Activated CD8-positive, alpha-beta T cell treated with anti-CD3 and anti-CD28 coated beads for 36 hours (primary cell): Measurements from ENCODE around the gene NHSL1. TPM values are rescaled to one million over a fixed set of nuclear protein-coding genes. Genes with fewer than 3 reads are reported as not detected.

Experiments
- ATAC-seq: fragments of 200-7000 bp; cut with Tn5 transposase; one replicate; pipeline ENCODE4 v1.10.0; 2021; ENCODE audit warnings: mild to moderate bottlenecking, moderate library complexity
- CTCF ChIA-PET: fragments of 350-600 bp; sonication (Branson Sonifier 250); formaldehyde crosslinking; loops from one replicate; lab custom pipeline; 2021; ENCODE audit warnings: antibody characterized with exemption; lab: Charles Lee
- POLR2A ChIA-PET: fragments of 350-600 bp; sonication (Branson Sonifier 250); formaldehyde crosslinking; loops from one replicate; lab custom pipeline; 2021; ENCODE audit warnings: antibody characterized with exemption; lab: Charles Lee
- DNase-seq: peaks from one replicate; pipeline ENCODE4 v3.0.0-alpha.2; 2020
- H3K27ac Mint-ChIP-seq: one replicate; pipeline ENCODE4 v1.8.0; 2021; ENCODE audit warnings: mild to moderate bottlenecking, mixed read lengths
- H3K27me3 Mint-ChIP-seq: one replicate; pipeline ENCODE4 v1.8.0; 2021; ENCODE audit warnings: mixed read lengths
- H3K36me3 Mint-ChIP-seq: one replicate; pipeline ENCODE4 v1.8.0; 2021; ENCODE audit warnings: low read depth, mixed read lengths
- H3K4me1 Mint-ChIP-seq: one replicate; pipeline ENCODE4 v1.8.0; 2021; ENCODE audit warnings: low read depth, mixed read lengths
- H3K4me3 Mint-ChIP-seq: one replicate; pipeline ENCODE4 v1.8.0; 2021; ENCODE audit warnings: mild to moderate bottlenecking, moderate library complexity, mixed read lengths
- H3K9me3 Mint-ChIP-seq: one replicate; pipeline ENCODE4 v1.8.0; 2021; ENCODE audit warnings: mixed read lengths
- intact Hi-C: fragments of 100-400 bp; cut with micrococcal nuclease; formaldehyde crosslinking; loops from one replicate; pipeline ENCODE4 v1.10.0; 2022
- total RNA-seq, 2 experiments: library from RNA; stranded (reverse); gene quantifications; one replicate each; pipeline ENCODE4 v1.2.3, GENCODE V29; 2021
- TF ChIP-seq, protein P1 (sequence below): fragments of 200-600 bp; IDR thresholded peaks from one replicate; pipeline ENCODE4 v1.8.0; 2022; ENCODE audit warnings: antibody characterized with exemption, mild to moderate bottlenecking

The NHSL1 gene
- total RNA-seq, 2 experiments from 2014 or later: 0.18 to 0.49 TPM

DNA sequence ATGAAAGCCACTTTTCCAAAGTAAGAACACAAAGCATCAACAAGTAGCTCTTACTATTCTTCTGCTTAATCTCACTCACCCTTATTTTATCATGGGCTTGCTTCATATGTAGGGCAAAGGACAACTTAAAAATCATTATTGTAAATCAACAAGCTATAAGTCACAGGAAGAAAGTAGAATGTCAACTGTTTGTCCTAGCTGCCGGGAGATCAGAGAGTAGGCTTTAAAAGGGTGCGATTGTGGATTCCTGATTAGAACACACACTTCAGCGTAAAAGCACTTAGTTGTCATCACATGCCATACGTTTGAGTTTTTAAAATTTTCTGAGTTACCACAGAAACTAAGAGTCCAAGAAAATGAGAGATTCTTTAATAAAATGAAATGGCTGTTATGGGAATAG is 44.4 kb upstream of the NHSL1 start:
- ChIA-PET CTCF (interaction anchor here (1.0 to 1.2 kb wide), 3 partner anchors 16 to 35 kb away, joined by 3 to 5 read pairs (median 3); no protein-coding TSS in a partner anchor), POLR2A (no interaction called here)
- Mint-ChIP-seq H3K9me3 (no peaks in the 10 kb centered on the region), H3K27me3 (peaks cover 9% of the 10 kb centered on the region), H3K36me3 (no peaks in the 10 kb centered on the region), H3K4me1 (peaks cover 5% of the 10 kb centered on the region), H3K27ac (no peak overlapping the region), H3K4me3 (no peak overlapping the region)
- TF ChIP-seq, protein P1, sequence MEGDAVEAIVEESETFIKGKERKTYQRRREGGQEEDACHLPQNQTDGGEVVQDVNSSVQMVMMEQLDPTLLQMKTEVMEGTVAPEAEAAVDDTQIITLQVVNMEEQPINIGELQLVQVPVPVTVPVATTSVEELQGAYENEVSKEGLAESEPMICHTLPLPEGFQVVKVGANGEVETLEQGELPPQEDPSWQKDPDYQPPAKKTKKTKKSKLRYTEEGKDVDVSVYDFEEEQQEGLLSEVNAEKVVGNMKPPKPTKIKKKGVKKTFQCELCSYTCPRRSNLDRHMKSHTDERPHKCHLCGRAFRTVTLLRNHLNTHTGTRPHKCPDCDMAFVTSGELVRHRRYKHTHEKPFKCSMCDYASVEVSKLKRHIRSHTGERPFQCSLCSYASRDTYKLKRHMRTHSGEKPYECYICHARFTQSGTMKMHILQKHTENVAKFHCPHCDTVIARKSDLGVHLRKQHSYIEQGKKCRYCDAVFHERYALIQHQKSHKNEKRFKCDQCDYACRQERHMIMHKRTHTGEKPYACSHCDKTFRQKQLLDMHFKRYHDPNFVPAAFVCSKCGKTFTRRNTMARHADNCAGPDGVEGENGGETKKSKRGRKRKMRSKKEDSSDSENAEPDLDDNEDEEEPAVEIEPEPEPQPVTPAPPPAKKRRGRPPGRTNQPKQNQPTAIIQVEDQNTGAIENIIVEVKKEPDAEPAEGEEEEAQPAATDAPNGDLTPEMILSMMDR: no peak
- ATAC-seq (no peak), DNase-seq (no peak)
- intact Hi-C loops: no loop called here

DNA sequence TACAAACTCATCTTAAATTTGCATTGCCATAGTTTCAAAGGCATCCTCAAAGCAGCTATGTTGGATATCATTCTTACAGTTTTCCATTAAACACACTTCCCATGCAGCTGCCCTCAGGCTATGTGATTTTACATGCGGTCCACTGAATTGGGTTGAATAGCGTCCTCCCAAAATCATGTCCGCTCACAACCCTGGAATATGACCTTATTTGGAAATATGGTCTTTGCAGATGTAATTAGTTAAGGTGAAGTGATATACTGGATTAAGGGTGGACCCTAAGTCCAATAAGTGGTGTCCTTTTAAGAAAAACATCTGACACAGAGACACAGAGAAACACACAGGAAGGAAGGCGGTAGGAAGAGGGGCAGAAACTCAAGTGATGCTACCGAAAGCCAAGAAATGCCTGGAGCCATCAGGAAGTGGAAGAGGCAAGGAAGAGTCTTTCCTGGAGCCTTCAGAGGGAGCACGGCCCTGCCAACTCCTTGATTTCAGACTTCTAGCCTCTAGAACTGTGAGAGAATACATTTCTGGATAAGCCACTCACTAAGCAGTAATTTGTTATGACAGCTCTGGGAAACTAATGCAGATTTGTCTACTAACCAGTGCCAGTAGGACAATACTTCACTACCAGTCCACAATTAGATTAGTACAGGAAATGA is 42.7 kb upstream of the NHSL1 start:
- TF ChIP-seq, protein P1: no peak
- ATAC-seq: no peak
- intact Hi-C loops: no loop called here
- Mint-ChIP-seq H3K27me3 (peaks cover 9% of the 10 kb centered on the region), H3K9me3 (no peaks in the 10 kb centered on the region), H3K4me3 (no peak overlapping the region), H3K4me1 (peaks cover 4% of the 10 kb centered on the region), H3K27ac (no peak overlapping the region), H3K36me3 (no peaks in the 10 kb centered on the region)
- CTCF ChIA-PET: no interaction called here
- POLR2A ChIA-PET: interaction anchor here (0.7 kb wide), 1 partner anchor 10 kb away, joined by 3 read pairs; no protein-coding TSS in a partner anchor
- DNase-seq: no peak

GRCh38 chr6:138540468-138540867 is 41.2 kb upstream of the NHSL1 start:
- ChIA-PET POLR2A (no interaction called here), CTCF (interaction anchor here (1.7 kb wide), 1 partner anchor 19 kb away, joined by 4 read pairs; no protein-coding TSS in a partner anchor)
- Mint-ChIP-seq H3K36me3 (no peaks in the 10 kb centered on the region), H3K9me3 (no peaks in the 10 kb centered on the region), H3K27ac (no peak overlapping the region), H3K4me3 (no peak overlapping the region), H3K27me3 (peaks cover 9% of the 10 kb centered on the region), H3K4me1 (no peaks in the 10 kb centered on the region)
- TF ChIP-seq, protein P1: no peak
- intact Hi-C loops: no loop called here
- no peak for ATAC-seq
- DNase-seq: no peak

DNA sequence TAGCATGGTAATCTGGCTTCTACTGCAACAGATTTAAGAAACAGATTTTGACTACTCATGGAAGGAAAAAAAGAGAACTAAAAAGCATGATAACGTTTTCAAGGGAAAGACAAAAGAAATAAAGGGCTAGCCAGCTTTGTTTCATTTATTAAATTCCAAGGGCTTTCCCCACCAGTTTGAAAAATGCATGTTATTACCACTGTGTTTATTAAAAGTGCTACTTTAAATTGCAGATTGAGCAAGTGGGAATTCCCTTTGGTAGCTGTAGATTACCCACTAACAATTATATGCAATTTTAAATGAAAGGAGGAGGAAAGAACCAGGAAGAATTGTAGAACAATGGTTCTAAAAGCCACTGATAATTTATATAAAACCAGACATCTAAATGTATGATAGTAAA is 40.6 kb upstream of the NHSL1 start:
- Mint-ChIP-seq H3K4me3 (no peak overlapping the region), H3K27ac (no peak overlapping the region), H3K4me1 (no peaks in the 10 kb centered on the region), H3K36me3 (no peaks in the 10 kb centered on the region), H3K9me3 (no peaks in the 10 kb centered on the region), H3K27me3 (peaks cover 7% of the 10 kb centered on the region)
- ChIA-PET CTCF (interaction anchor here (1.7 kb wide), 1 partner anchor 19 kb away, joined by 4 read pairs; no protein-coding TSS in a partner anchor), POLR2A (no interaction called here)
- intact Hi-C loops: no loop called here
- TF ChIP-seq, protein P1: no peak
- DNase-seq (no peak), ATAC-seq (no peak)

DNA sequence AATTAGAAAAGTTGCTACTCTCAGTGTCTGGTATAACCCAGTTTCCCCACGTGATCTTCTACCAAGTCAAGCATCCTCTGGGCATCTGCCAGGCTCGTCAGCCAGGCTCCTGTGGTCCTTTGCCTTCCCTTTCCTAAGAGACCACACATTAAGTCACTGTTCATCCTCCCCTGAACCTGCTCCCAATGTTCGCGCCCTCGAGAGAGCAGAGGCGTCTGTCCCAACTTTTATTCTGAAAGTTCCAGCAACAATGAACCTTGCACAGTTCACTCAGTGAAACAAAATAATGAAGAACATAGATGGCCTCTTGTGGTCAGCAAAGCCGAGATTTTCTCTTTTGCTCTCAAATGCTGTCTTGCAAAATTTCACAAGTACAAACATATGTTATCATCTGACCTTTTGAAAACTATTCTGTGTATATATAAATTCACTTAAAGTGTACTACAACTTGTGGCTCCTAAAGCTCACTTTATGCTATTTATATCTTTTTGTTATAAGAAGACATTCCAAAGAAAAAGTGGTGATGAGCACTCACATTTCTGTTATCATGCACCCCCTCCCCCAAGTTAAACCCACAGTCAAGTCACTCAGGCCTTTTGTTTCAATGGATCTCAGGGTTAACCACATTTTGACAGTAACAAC is 39.2 kb upstream of the NHSL1 start:
- ChIA-PET CTCF (interaction anchor here (0.7 kb wide), 1 partner anchor 21 kb away, joined by 3 read pairs; no protein-coding TSS in a partner anchor), POLR2A (no interaction called here)
- Mint-ChIP-seq H3K4me3 (no peak overlapping the region), H3K36me3 (no peaks in the 10 kb centered on the region), H3K9me3 (no peaks in the 10 kb centered on the region), H3K27ac (no peak overlapping the region), H3K27me3 (peaks cover 6% of the 10 kb centered on the region), H3K4me1 (no peaks in the 10 kb centered on the region)
- intact Hi-C loops: no loop called here
- DNase-seq (no peak), ATAC-seq (no peak)
- TF ChIP-seq, protein P1: no peak
